Measurements from ENCODE around the gene CD1E. TPM values are rescaled to one million over a fixed set of nuclear protein-coding genes. Genes with fewer than 3 reads are reported as not detected.
A peak's percentile ranks its signal among the peaks of the same experiment; 100 is the strongest.

The CD1E gene
- total RNA-seq, 2 experiments from 2014 or later, result not detected

DNA sequence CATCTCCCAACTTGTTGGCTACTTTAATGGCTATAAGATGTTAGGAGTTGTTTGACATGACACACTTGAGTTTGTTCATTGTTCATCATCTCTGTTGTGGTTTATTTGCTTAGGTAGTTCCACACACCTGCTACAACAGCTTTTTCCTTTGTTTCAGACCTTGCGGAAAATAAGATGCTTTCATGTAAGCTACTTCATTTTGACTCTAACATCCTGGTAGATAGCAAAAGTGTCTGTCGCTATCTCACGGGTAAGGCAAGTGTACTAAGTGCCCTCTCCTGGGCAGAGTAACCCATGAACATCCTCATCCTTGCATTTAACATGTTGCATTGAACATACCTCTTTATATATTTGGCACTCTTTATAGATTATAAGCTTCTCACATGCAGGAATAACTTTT, 47.2 kb downstream of the CD1E start:
- DNase-seq (no peak), ATAC-seq (no peak)
- intact Hi-C loops (cut with micrococcal nuclease), result no loop called here
- Mint-ChIP-seq H3K36me3 (ENCODE audit: low read depth) (no peaks in the 10 kb centered on the region), H3K9me3 (no peaks in the 10 kb centered on the region), H3K4me1 (ENCODE audit: low read depth) (peaks cover 4% of the 10 kb centered on the region), H3K27ac (no peak overlapping the region), H3K4me3 (no peak overlapping the region), H3K27me3 (peaks cover 9% of the 10 kb centered on the region)
- ChIA-PET POLR2A (no interaction called here), CTCF (no interaction called here)
- TF ChIP-seq, protein P1, sequence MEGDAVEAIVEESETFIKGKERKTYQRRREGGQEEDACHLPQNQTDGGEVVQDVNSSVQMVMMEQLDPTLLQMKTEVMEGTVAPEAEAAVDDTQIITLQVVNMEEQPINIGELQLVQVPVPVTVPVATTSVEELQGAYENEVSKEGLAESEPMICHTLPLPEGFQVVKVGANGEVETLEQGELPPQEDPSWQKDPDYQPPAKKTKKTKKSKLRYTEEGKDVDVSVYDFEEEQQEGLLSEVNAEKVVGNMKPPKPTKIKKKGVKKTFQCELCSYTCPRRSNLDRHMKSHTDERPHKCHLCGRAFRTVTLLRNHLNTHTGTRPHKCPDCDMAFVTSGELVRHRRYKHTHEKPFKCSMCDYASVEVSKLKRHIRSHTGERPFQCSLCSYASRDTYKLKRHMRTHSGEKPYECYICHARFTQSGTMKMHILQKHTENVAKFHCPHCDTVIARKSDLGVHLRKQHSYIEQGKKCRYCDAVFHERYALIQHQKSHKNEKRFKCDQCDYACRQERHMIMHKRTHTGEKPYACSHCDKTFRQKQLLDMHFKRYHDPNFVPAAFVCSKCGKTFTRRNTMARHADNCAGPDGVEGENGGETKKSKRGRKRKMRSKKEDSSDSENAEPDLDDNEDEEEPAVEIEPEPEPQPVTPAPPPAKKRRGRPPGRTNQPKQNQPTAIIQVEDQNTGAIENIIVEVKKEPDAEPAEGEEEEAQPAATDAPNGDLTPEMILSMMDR (IDR thresholded peaks at IDR 0.05), result no peak

DNA sequence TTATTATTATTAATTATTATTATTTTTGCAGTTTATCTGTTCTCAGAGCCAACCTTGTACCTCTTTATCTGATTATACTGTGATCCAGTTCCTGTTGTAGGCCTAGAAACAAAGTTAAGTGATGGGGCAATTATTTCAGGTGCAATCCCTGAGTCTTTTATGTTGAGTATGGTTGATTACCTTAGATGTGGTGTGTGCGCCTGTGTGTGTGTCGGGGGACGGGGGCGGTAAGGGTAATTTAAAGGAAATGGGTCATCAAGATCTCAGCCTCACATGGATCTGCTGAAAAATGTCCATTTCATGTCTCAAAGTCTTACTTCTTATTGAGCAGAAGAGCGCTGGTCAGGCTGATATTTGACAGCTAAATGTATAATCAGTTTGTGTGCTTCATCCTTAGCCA, 53.4 kb downstream of the CD1E start:
- Mint-ChIP-seq H3K36me3 (ENCODE audit: low read depth) (no peaks in the 10 kb centered on the region), H3K27me3 (peaks cover 5% of the 10 kb centered on the region), H3K4me1 (ENCODE audit: low read depth) (no peaks in the 10 kb centered on the region), H3K4me3 (no peak overlapping the region), H3K27ac (no peak overlapping the region), H3K9me3 (no peaks in the 10 kb centered on the region)
- POLR2A ChIA-PET, result no interaction called here
- TF ChIP-seq, protein P1 (IDR thresholded peaks at IDR 0.05), result no peak
- DNase-seq, result peak; percentile 5
- CTCF ChIA-PET, result no interaction called here
- ATAC-seq, result no peak
- intact Hi-C loops (cut with micrococcal nuclease), result no loop called here

Other genes with a start within 250 kb of the CD1E start
- gene CD1D, start 173.0 kb upstream of the CD1E start, total RNA-seq, result not detected
- gene CD1A, start 99.5 kb upstream of the CD1E start, total RNA-seq, result under 1 TPM in 1 of 2 experiments, not detected in 1; 0.16 TPM
- under 1 TPM; 0.25 to 0.65 TPM for gene CD1C, start 64.0 kb upstream of the CD1E start, total RNA-seq
- not detected for gene CD1B, start 22.4 kb upstream of the CD1E start, total RNA-seq
- not detected for gene OR10T2, start 45.6 kb downstream of the CD1E start, total RNA-seq
- not detected for gene OR10K2, start 72.3 kb downstream of the CD1E start, total RNA-seq
- not detected for gene OR10K1, start 107.9 kb downstream of the CD1E start, total RNA-seq
- not detected for gene OR10R2, start 118.3 kb downstream of the CD1E start, total RNA-seq
- gene OR6Y1, start 200.5 kb downstream of the CD1E start, total RNA-seq, result not detected
- gene OR6P1, start 216.7 kb downstream of the CD1E start, total RNA-seq, result not detected
- not detected for gene OR10X1, start 226.0 kb downstream of the CD1E start, total RNA-seq